Spleen (tissue), 7 donors: ENCODE measurements around the gene CMTM8.

Source experiments
- POLR2A ChIP-seq, 3 donors: fragments of 450-650 bp; IDR thresholded peaks; one replicate each; pipeline ENCODE4 v1.5.1; 2017; ENCODE audit warnings: antibody characterized with exemption in 3 of 3, mild to moderate bottlenecking in 1 of 3
- POLR2AphosphoS5 ChIP-seq, 3 donors: sonication (generic); formaldehyde crosslinking; IDR thresholded peaks; one replicate each; pipeline ENCODE4 v1.5.1; 2017; ENCODE audit warnings: antibody characterized with exemption in 3 of 3
- TF ChIP-seq, protein P1 (sequence below), 11 experiments: fragments of 200-600 bp in 7 of 11; fragments of 450-650 bp in 4 of 11; sonication (generic) in 4 of 11; IDR thresholded peaks in 8 of 11; conservative IDR thresholded peaks in 3 of 11; 1 replicate in 7 of 11; 2 replicates in 4 of 11; pipeline versions ENCODE4 v1.4.0 to v1.8.0; 2016 to 2021; ENCODE audit warnings: antibody characterized with exemption in 11 of 11, inconsistent platforms in 4 of 11, mild to moderate bottlenecking in 1 of 11
- donor health status: DM: no; HTN: no; CAD: no; lungs with moderate emphysema.
- donor health status: DM: no; HTN: no; CAD: no.
- donor health status: DM: no; HTN: no; CAD: no.

DNA sequence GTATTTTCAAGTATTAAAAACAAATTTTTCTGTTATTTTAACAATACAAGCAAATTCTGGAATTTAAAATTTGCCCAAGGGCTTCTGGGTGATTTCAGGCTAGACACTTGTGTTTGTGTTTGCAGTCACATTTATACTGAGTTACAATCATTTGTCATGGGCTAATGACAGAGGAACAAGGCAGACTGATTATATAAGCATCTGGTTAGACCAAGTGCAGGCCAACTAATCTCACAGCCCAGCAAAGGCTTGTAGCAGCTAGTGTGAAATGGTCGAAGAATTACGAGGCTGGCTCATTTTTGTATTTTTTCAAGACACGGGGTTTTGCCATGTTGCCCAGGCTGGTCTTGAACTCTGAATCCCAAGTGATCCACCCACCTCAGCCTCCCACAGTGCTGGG lies 52.1 kb downstream of the CMTM8 start:
- TF ChIP-seq, protein P1, sequence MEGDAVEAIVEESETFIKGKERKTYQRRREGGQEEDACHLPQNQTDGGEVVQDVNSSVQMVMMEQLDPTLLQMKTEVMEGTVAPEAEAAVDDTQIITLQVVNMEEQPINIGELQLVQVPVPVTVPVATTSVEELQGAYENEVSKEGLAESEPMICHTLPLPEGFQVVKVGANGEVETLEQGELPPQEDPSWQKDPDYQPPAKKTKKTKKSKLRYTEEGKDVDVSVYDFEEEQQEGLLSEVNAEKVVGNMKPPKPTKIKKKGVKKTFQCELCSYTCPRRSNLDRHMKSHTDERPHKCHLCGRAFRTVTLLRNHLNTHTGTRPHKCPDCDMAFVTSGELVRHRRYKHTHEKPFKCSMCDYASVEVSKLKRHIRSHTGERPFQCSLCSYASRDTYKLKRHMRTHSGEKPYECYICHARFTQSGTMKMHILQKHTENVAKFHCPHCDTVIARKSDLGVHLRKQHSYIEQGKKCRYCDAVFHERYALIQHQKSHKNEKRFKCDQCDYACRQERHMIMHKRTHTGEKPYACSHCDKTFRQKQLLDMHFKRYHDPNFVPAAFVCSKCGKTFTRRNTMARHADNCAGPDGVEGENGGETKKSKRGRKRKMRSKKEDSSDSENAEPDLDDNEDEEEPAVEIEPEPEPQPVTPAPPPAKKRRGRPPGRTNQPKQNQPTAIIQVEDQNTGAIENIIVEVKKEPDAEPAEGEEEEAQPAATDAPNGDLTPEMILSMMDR (IDR thresholded peaks at IDR 0.05 in 8 of 11, conservative IDR thresholded peaks at IDR 0.05 in 3 of 11), result no peak
- TF ChIP-seq POLR2A (IDR thresholded peaks at IDR 0.05) (no peak), POLR2AphosphoS5 (IDR thresholded peaks at IDR 0.05) (no peak)
